GM23338 (cell line): ENCODE measurements around the gene TSC22D2. TPM values are rescaled to one million over a fixed set of nuclear protein-coding genes. Genes with fewer than 3 reads are reported as not detected.

Experiments used
- ATAC-seq: fragments of 200-7000 bp; cut with Tn5 transposase; 3 replicates; pipeline ENCODE4 v1.9.1; 2020
- DNase-seq: peaks from one replicate; pipeline ENCODE4 v3.0.0-alpha.2; 2015; ENCODE audit warnings: low spot score
- H2AFZ ChIP-seq: fragments of 200-600 bp; sonication (generic); 2 replicates; pipeline ENCODE4 v1.8.0; 2016; ENCODE audit warnings: antibody characterized with exemption, mild to moderate bottlenecking, moderate library complexity
- H3F3A ChIP-seq: fragments of 200-600 bp; sonication (generic); replicated peaks from 2 replicates; pipeline ENCODE4 v1.8.0; 2017; ENCODE audit warnings: antibody characterized with exemption, mixed run types, low read depth
- H3K27ac ChIP-seq: fragments of 200-600 bp; sonication (generic); 2 replicates; pipeline ENCODE4 v1.6.1; 2016; ENCODE audit warnings: low read depth
- H3K27me3 ChIP-seq: fragments of 200-600 bp; sonication (generic); 2 replicates; pipeline ENCODE4 v1.8.0; 2016; ENCODE audit warnings: mild to moderate bottlenecking, mixed run types, moderate library complexity; ENCODE audit not compliant: insufficient read depth
- H3K36me3 ChIP-seq: fragments of 200-600 bp; sonication (generic); 2 replicates; pipeline ENCODE4 v1.8.0; 2016; ENCODE audit warnings: mild to moderate bottlenecking; ENCODE audit not compliant: insufficient read depth
- H3K4me1 ChIP-seq: fragments of 200-600 bp; sonication (generic); 2 replicates; pipeline ENCODE4 v1.8.0; 2016; ENCODE audit warnings: mild to moderate bottlenecking, moderate library complexity; ENCODE audit not compliant: insufficient read depth
- H3K4me2 ChIP-seq: fragments of 200-600 bp; sonication (generic); 2 replicates; pipeline ENCODE4 v1.7.1; 2017; ENCODE audit warnings: mixed run types
- H3K4me3 ChIP-seq: fragments of 200-600 bp; sonication (generic); 2 replicates; pipeline ENCODE4 v1.6.1; 2016; ENCODE audit warnings: mixed run types
- H3K79me2 ChIP-seq: fragments of 200-600 bp; sonication (generic); replicated peaks from 2 replicates; pipeline ENCODE4 v1.8.0; 2017; ENCODE audit warnings: mild to moderate bottlenecking; ENCODE audit not compliant: insufficient read depth
- H3K9me2 ChIP-seq: fragments of 200-600 bp; sonication (generic); 2 replicates; pipeline ENCODE4 v1.8.0; 2017; ENCODE audit not compliant: insufficient read depth
- H4K20me1 ChIP-seq: fragments of 200-600 bp; sonication (generic); replicated peaks from 2 replicates; pipeline ENCODE4 v1.8.0; 2017; ENCODE audit warnings: mild to moderate bottlenecking; ENCODE audit not compliant: insufficient read depth
- H3K27ac Mint-ChIP-seq: 2 replicates; pipeline ENCODE4 v1.8.0; 2020; ENCODE audit warnings: inconsistent platforms, mild to moderate bottlenecking, moderate library complexity, mixed read lengths
- H3K27me3 Mint-ChIP-seq: 3 replicates; pipeline ENCODE4 v1.8.0; 2022; ENCODE audit warnings: low read depth, mild to moderate bottlenecking, moderate library complexity, mixed read lengths, inconsistent platforms; ENCODE audit not compliant: insufficient read depth, poor library complexity
- H3K36me3 Mint-ChIP-seq: 3 replicates; pipeline ENCODE4 v1.8.0; 2021; ENCODE audit warnings: low read depth, mild to moderate bottlenecking, inconsistent platforms, moderate library complexity, mixed read lengths
- H3K4me1 Mint-ChIP-seq: 3 replicates; pipeline ENCODE4 v1.8.0; 2020; ENCODE audit warnings: mild to moderate bottlenecking, inconsistent platforms, mixed read lengths
- H3K4me3 Mint-ChIP-seq: 3 replicates; pipeline ENCODE4 v1.8.0; 2021; ENCODE audit warnings: moderate library complexity, mild to moderate bottlenecking, inconsistent platforms, mixed read lengths
- H3K9me3 Mint-ChIP-seq: 3 replicates; pipeline ENCODE4 v1.8.0; 2020; ENCODE audit warnings: moderate library complexity, mild to moderate bottlenecking, inconsistent platforms, mixed read lengths
- CREB1 ChIP-seq: fragments of 250-450 bp; sonication (Bioruptor Pico); IDR thresholded peaks from 2 replicates; pipeline ENCODE4 v1.5.0; 2020; ENCODE audit warnings: low read depth, mild to moderate bottlenecking, moderate library complexity
- CTCF ChIP-seq, 2 experiments: fragments of 200-600 bp in 1 of 2; sonication (generic) in 1 of 2; conservative IDR thresholded peaks; 2 replicates each; pipeline versions ENCODE4 v1.5.1 to v1.6.1; 2016 to 2017; ENCODE audit warnings: antibody characterized with exemption in 2 of 2, low read depth in 2 of 2, mild to moderate bottlenecking in 2 of 2, moderate library complexity in 1 of 2
- ETS1 ChIP-seq: IDR thresholded peaks from 2 replicates; pipeline ENCODE4 v1.6.1; 2016; ENCODE audit warnings: antibody characterized with exemption
- EZH2 ChIP-seq: fragments of 200-600 bp; sonication (generic); IDR thresholded peaks from one replicate; pipeline ENCODE4 v1.8.0; 2017; ENCODE audit warnings: antibody characterized with exemption, mild to moderate bottlenecking, low read depth; ENCODE audit not compliant: unreplicated experiment
- EZH2phosphoT487 ChIP-seq: fragments of 200-600 bp; sonication (generic); IDR thresholded peaks from one replicate; pipeline ENCODE4 v1.8.1; 2018; ENCODE audit warnings: antibody characterized with exemption; ENCODE audit not compliant: unreplicated experiment
- JUNB ChIP-seq: IDR thresholded peaks from one replicate; pipeline ENCODE4 v1.6.1; 2016; ENCODE audit warnings: antibody characterized with exemption; ENCODE audit not compliant: unreplicated experiment
- NANOG ChIP-seq: IDR thresholded peaks from 2 replicates; pipeline ENCODE4 v1.6.1; 2016; ENCODE audit warnings: antibody characterized with exemption, borderline replicate concordance
- POLR2AphosphoS5 ChIP-seq: IDR thresholded peaks from 2 replicates; pipeline ENCODE4 v1.6.1; 2016; ENCODE audit warnings: antibody characterized with exemption, low read depth
- STAT1 ChIP-seq: IDR thresholded peaks from one replicate; pipeline ENCODE4 v1.6.1; 2016; ENCODE audit warnings: antibody characterized with exemption; ENCODE audit not compliant: unreplicated experiment
- ZNF114 ChIP-seq: fragments of 250-450 bp; sonication (Bioruptor Pico); IDR thresholded peaks from 2 replicates; pipeline ENCODE4 v1.5.0; 2020; ENCODE audit warnings: mild to moderate bottlenecking, moderate library complexity
- ZNF331 ChIP-seq: fragments of 250-450 bp; sonication (Bioruptor Pico); IDR thresholded peaks from 2 replicates; pipeline ENCODE4 v1.5.0; 2020; ENCODE audit warnings: low read depth, mild to moderate bottlenecking, moderate library complexity
- polyA plus RNA-seq: library from polyadenylated mRNA; unstranded; fragments of >200 nt; fragmentation: Nextera tagmentation; extraction: Ambion mirVana; gene quantifications from 2 replicates; pipeline ENCODE4 v1.2.1, GENCODE V29; 2016
- total RNA-seq: library from RNA; depleted of rRNA; stranded (reverse); fragments of >200 nt; shearing (Covaris generic); gene quantifications from 2 replicates; pipeline ENCODE4 v1.2.3, GENCODE V29; 2014
- TF ChIP-seq, protein P1 (sequence below): fragments of 250-450 bp; sonication (Bioruptor Pico); IDR thresholded peaks from 2 replicates; pipeline ENCODE4 v1.5.0; 2020; ENCODE audit warnings: mild to moderate bottlenecking, moderate library complexity
- TF ChIP-seq, protein P2 (sequence below): IDR thresholded peaks from one replicate; pipeline ENCODE4 v1.6.1; 2018; ENCODE audit warnings: antibody characterized with exemption; ENCODE audit not compliant: unreplicated experiment

Gene TSC22D2
- total and polyA plus RNA-seq, 2 experiments from 2014 or later = 18.6 to 34.2 TPM

DNA sequence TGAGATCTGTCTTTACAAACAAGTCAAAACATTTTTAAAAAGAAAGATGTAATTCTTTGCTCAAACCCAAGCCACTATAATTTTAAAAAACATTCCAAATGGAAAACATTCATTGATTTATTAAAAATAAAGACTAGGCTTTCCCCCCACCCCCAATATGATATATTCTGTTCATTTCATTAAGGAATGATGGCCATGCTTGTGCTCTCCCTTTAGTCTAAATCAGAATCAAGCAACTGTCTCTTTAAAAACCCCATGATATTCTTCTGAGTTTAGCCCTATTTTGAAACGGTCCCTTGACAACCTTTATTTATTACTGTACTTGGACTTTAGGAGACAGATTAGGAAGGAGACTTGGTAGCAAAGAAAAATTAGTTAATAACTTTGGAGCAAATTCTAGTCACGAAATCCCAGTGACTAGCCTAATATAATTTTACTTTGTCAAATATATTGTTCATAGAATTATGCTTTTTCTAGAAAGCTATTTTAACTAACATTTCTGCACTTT is 38.4 kb downstream of the TSC22D2 start:
- no peaks in the 10 kb centered on the region for H3K36me3 ChIP-seq
- peaks cover 33% of the 10 kb centered on the region for H3K79me2 ChIP-seq
- no peaks in the 10 kb centered on the region for H3K27me3 ChIP-seq
- Mint-ChIP-seq H3K36me3 (peaks cover 4% of the 10 kb centered on the region; the same call in 2 of the 3 replicates), H3K9me3 (no peaks in the 10 kb centered on the region), H3K27ac (no peak overlapping the region), H3K4me1 (peaks cover 24% of the 10 kb centered on the region), H3K4me3 (no peak overlapping the region), H3K27me3 (no peaks in the 10 kb centered on the region)
- ATAC-seq (no peak), DNase-seq (no peak)
- H3F3A ChIP-seq = no peaks in the 10 kb centered on the region
- H3K9me2 ChIP-seq = no peaks in the 10 kb centered on the region
- H3K4me1 ChIP-seq = peaks cover 22% of the 10 kb centered on the region; the same call in 1 of the 2 replicates
- no peak overlapping the region for H3K27ac ChIP-seq
- no peak overlapping the region for H3K4me2 ChIP-seq
- no peak overlapping the region for H2AFZ ChIP-seq
- peaks cover 5% of the 10 kb centered on the region for H4K20me1 ChIP-seq
- H3K4me3 ChIP-seq = no peak overlapping the region
- TF ChIP-seq, protein P1, sequence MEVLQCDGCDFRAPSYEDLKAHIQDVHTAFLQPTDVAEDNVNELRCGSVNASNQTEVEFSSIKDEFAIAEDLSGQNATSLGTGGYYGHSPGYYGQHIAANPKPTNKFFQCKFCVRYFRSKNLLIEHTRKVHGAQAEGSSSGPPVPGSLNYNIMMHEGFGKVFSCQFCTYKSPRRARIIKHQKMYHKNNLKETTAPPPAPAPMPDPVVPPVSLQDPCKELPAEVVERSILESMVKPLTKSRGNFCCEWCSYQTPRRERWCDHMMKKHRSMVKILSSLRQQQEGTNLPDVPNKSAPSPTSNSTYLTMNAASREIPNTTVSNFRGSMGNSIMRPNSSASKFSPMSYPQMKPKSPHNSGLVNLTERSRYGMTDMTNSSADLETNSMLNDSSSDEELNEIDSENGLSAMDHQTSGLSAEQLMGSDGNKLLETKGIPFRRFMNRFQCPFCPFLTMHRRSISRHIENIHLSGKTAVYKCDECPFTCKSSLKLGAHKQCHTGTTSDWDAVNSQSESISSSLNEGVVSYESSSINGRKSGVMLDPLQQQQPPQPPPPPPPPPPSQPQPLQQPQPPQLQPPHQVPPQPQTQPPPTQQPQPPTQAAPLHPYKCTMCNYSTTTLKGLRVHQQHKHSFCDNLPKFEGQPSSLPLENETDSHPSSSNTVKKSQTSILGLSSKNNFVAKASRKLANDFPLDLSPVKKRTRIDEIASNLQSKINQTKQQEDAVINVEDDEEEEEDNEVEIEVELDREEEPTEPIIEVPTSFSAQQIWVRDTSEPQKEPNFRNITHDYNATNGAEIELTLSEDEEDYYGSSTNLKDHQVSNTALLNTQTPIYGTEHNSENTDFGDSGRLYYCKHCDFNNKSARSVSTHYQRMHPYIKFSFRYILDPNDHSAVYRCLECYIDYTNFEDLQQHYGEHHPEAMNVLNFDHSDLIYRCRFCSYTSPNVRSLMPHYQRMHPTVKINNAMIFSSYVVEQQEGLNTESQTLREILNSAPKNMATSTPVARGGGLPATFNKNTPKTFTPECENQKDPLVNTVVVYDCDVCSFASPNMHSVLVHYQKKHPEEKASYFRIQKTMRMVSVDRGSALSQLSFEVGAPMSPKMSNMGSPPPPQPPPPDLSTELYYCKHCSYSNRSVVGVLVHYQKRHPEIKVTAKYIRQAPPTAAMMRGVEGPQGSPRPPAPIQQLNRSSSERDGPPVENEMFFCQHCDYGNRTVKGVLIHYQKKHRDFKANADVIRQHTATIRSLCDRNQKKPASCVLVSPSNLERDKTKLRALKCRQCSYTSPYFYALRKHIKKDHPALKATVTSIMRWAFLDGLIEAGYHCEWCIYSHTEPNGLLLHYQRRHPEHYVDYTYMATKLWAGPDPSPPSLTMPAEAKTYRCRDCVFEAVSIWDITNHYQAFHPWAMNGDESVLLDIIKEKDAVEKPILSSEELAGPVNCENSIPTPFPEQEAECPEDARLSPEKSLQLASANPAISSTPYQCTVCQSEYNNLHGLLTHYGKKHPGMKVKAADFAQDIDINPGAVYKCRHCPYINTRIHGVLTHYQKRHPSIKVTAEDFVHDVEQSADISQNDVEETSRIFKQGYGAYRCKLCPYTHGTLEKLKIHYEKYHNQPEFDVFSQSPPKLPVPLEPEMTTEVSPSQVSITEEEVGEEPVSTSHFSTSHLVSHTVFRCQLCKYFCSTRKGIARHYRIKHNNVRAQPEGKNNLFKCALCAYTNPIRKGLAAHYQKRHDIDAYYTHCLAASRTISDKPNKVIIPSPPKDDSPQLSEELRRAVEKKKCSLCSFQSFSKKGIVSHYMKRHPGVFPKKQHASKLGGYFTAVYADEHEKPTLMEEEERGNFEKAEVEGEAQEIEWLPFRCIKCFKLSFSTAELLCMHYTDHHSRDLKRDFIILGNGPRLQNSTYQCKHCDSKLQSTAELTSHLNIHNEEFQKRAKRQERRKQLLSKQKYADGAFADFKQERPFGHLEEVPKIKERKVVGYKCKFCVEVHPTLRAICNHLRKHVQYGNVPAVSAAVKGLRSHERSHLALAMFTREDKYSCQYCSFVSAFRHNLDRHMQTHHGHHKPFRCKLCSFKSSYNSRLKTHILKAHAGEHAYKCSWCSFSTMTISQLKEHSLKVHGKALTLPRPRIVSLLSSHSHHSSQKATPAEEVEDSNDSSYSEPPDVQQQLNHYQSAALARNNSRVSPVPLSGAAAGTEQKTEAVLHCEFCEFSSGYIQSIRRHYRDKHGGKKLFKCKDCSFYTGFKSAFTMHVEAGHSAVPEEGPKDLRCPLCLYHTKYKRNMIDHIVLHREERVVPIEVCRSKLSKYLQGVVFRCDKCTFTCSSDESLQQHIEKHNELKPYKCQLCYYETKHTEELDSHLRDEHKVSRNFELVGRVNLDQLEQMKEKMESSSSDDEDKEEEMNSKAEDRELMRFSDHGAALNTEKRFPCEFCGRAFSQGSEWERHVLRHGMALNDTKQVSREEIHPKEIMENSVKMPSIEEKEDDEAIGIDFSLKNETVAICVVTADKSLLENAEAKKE (CRISPR knock-in tag) = no peak
- TF ChIP-seq JUNB (no peak), CREB1 (CRISPR knock-in tag) (no peak), POLR2AphosphoS5 (no peak), STAT1 (no peak), EZH2phosphoT487 (no peak), ZNF114 (CRISPR knock-in tag) (no peak), EZH2 (no peak), CTCF (conservative IDR thresholded peaks at IDR 0.05; ENCODE audit: low read depth in 2 of 2) (no peak), ETS1 (no peak), NANOG (no peak), ZNF331 (CRISPR knock-in tag) (no peak)
- TF ChIP-seq, protein P2, sequence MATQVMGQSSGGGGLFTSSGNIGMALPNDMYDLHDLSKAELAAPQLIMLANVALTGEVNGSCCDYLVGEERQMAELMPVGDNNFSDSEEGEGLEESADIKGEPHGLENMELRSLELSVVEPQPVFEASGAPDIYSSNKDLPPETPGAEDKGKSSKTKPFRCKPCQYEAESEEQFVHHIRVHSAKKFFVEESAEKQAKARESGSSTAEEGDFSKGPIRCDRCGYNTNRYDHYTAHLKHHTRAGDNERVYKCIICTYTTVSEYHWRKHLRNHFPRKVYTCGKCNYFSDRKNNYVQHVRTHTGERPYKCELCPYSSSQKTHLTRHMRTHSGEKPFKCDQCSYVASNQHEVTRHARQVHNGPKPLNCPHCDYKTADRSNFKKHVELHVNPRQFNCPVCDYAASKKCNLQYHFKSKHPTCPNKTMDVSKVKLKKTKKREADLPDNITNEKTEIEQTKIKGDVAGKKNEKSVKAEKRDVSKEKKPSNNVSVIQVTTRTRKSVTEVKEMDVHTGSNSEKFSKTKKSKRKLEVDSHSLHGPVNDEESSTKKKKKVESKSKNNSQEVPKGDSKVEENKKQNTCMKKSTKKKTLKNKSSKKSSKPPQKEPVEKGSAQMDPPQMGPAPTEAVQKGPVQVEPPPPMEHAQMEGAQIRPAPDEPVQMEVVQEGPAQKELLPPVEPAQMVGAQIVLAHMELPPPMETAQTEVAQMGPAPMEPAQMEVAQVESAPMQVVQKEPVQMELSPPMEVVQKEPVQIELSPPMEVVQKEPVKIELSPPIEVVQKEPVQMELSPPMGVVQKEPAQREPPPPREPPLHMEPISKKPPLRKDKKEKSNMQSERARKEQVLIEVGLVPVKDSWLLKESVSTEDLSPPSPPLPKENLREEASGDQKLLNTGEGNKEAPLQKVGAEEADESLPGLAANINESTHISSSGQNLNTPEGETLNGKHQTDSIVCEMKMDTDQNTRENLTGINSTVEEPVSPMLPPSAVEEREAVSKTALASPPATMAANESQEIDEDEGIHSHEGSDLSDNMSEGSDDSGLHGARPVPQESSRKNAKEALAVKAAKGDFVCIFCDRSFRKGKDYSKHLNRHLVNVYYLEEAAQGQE = no peak
